HG03342 (cell line): Measurements from ENCODE around the gene DYDC2.
"Not testable (repeated sequence)": the region's sequence is repeated elsewhere in the genome, so short reads cannot be mapped to it uniquely, and the experiment has no call there.

Source experiments
- ATAC-seq: cut with Tn5 transposase; IDR thresholded peaks from one replicate; pipeline ENCODE4 v1.9.1; 2021; ENCODE audit warnings: mild to moderate bottlenecking, moderate library complexity; ENCODE audit not compliant: unreplicated experiment

DYDC2 gene

DNA sequence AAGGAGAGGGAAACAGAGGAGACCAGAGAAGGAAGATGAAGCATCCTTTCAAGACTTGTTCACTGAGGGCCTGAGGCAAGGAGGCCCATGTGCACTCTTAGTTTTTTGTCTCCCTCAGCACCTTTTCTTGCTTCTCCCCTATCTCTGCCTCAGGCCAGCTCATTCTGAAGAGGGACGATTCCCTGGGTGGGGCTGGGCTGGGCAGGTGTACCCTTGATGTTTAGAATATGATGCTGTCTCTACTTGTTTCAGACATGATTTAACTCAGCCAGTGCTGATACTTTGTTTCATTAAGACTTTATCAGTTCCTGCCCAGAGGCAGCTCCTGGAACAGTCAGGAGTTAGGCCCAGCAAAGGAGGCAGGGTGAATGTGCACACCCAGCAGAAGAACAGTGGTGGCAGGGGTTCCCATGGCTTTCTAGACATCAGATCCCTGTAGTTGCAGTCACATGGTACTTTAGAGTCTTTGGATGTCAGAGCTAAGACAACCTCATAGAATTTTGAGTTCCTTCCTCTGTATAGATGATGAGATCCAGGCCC, 55.2 kb downstream of the DYDC2 start:
- ATAC-seq = no peak

DNA sequence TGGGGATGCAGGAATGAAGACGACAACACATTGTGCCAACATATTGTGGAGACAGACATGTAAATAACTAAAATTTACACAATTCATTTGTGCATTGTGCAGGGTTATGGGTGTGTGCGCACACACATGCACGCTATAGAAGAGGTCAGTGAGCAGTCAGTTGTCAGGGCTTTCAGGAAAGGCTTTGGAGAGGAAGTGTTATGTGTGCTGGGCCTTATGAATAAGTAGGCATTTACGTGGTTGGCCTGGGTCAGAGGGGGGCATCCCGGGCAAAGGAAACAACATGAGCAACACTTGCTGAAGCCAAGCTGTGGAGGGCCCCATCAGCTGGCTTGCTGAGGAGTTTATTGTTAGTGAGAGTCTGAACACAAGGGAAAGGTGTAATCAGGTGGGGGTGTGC, 55.9 kb downstream of the DYDC2 start:
- ATAC-seq = no peak

DNA sequence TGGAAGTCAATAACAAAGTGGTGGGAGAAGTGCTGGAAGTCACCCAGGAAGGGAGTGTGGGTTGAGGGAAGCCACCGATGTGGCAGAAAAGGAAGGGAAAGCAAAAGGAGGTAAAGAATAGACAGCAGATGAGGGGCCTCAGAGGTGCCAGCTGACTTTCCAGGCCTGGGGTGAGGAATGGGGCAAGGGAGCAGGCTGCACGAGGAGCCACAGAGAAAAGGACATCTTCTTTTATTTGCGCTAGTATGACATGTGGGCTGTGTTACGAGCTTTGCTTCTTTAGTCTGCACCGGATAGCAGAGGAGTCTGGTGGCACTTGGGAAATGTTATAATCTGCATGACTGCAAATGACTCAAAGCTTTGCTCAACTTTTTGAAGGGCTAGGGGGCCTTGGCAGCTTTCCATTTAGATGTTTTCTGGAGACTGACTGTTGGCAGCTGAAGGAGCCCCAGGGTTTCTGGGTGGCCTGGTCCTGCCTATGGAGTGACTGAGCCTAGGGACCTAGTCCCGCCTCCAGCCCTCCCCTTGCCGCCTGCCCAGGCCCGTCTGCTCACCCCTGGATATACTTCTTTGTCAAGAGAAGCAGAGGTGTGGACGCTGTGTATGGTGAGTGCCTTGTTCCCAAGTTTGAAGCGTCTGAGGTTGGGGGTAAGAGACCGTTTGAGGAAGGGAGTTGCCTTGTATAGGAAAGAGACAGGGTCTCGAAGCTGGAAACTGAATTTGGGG, 56.9 kb downstream of the DYDC2 start:
- no peak for ATAC-seq

DNA sequence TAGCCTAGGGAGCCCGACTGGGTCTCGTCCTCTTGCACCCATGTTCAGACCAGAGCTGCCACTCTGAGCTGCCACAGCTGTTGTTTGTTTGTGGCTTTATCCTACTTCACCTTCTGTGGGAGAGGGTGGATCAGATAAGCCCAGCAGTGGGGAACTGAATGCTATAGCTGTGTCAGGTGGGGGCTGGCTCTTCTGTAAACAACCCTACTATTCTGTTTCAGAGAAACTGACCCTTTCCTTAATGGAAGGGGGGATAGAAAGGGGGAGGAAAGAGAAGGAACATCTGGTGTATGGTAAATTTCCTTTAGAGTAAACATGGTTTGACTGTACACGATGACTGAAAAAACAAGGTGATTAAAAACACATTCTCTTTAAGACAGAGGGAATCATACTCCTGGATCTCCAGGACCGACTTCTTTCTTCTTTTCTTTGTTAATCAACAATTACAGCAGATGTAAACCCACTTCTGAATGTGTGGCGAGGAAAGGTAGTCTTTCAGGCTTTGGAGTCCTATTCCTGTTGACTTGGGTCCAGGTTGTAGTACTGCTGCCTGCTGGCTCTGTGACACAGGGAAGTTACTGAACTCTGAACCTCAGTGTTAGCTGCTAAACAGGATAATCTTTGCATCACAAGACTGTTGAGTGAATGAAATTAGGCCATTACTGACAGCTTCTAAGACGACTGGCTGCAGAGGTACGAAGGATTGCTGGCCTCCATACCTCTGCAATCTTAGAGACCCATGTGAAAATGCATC, 57.7 kb downstream of the DYDC2 start:
- no peak for ATAC-seq

DNA sequence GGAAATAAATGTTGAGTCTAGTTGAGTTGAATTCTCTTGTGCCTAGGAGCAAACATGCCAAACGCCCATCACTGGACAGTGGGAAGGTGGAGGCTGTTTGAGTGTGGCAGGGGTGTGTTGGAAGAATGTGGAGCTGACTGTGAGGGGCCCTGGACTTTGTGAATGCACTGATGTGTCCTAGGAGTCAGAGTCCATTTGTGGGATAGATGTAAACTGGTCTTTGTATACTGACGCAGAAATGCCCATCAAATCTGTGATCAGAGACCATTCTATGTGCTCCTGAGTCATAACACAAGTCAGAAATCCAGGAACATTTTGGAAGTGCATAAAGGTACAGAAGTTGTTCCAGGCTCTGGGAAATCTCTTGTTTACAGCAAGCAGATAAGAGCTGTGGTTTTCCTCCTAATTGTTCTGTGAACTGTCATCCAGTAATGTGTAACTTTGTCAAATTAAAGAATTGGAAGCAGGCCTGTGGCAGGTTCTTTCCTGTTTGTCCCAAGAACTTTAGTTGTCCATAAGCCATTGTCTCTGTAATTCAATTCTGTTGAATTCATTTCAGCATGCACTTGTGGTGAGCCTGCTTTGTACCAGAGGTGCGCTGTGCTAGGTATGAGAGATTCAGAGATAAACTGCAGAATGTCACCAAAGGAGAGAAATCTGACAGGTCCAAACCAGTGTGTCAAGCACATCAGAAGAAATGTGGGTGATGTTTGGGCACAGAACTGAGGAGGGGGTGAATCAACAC, 59.3 kb downstream of the DYDC2 start:
- no peak for ATAC-seq

DNA sequence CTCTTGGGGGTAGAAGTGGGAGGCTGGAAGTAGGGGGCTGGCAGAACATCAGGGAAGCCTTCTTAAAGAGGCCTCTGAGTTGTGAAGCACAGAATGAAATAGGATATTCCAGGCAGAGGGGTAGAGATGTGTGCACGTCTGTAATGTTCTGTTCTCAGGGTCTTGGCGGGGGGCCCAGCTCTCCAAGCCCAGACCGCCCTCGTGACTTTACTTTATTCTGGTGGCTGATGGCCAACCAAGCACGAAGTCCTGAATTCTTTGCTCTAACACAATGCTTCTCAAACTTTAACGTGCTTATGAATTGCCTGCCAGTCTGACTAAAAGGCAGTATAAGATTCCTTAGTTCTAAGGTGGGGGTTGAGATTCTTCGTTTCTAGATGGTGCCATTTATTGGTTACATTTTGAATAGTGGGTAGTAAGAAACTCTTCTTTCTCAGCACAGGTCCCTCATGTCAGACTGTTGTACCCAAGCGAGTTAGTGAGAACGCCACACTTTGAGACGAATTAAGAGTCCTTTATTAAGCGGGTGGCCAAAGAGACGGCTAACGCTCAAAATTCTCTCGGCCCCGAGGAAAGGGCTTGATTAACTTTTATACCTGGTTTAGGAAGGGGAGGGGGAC, 60.0 kb downstream of the DYDC2 start:
- ATAC-seq = no peak

DNA sequence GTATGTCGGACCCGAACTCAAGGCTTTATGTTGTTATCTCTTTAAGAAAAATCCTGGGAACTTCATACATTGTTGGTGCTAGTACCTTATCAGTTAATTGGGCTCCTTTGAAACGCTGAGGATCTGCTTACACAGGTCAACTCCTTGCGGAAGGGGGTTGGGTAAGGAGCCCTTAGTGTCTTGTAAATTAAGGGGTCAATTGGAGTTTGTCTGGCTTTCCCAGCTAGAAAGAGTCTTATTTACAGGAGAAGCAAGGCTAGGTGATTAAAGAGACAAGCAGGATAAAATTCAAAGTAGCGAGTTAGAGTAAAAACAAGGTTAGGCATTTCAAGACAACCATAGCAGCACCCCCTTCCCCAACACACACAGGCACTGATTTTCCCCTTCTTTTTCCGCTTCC, 60.7 kb downstream of the DYDC2 start:
- ATAC-seq = not testable (repeated sequence)
